Astrocyte of the cerebellum (primary cell): Measurements from ENCODE around the gene CBL.

Experiments used
- DNase-seq: peaks from one replicate; pipeline ENCODE4 v3.0.0-alpha.2; 2011; ENCODE audit warnings: low read depth
- H3K4me3 ChIP-seq: 2 replicates; pipeline ENCODE4 v1.5.1; 2011; ENCODE audit warnings: mild to moderate bottlenecking, low read depth, low read length, moderate library complexity
- in situ Hi-C: cut with HindIII; loops from 2 replicates; pipeline ENCODE4 v1.10.0; 2017; ENCODE audit warnings: low sequenced_read_pairs
- TF ChIP-seq, protein P1 (sequence below): IDR thresholded peaks from 2 replicates; pipeline ENCODE4 v1.5.1; 2012; ENCODE audit warnings: low read length, low read depth, moderate library complexity, mild to moderate bottlenecking; ENCODE audit errors: missing control alignments

Gene CBL

DNA sequence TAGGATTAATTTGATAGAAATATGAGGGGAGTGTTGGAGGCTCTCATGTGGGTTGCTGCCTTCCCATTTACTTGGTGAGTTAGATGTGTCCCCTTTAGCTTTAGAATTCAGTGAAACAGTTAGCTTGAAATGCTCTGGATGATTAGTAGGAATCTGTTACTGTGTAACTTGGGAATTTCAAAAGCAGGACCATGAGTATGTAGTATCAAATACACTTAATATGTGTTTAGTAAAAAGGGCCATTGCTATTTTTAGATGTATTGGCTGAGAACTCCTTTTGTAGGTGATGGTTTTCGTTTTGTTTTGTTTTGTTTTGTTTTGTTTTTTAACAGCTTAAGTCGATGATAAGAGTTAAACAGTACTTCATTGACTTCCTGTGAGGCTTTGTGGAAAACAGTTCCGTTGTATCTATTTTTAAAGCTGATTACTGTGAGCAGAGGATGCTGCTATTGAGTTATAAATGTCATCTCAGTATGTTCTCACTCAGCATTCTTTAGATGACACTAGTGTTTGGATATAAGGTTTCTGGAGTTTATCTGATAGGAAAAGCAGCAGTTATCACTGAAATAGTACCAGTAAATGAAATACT, 57.3 kb downstream of the CBL start:
- TF ChIP-seq, protein P1, sequence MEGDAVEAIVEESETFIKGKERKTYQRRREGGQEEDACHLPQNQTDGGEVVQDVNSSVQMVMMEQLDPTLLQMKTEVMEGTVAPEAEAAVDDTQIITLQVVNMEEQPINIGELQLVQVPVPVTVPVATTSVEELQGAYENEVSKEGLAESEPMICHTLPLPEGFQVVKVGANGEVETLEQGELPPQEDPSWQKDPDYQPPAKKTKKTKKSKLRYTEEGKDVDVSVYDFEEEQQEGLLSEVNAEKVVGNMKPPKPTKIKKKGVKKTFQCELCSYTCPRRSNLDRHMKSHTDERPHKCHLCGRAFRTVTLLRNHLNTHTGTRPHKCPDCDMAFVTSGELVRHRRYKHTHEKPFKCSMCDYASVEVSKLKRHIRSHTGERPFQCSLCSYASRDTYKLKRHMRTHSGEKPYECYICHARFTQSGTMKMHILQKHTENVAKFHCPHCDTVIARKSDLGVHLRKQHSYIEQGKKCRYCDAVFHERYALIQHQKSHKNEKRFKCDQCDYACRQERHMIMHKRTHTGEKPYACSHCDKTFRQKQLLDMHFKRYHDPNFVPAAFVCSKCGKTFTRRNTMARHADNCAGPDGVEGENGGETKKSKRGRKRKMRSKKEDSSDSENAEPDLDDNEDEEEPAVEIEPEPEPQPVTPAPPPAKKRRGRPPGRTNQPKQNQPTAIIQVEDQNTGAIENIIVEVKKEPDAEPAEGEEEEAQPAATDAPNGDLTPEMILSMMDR = no peak
- H3K4me3 ChIP-seq = no peak overlapping the region
- in situ Hi-C loops = no loop called here
- no peak for DNase-seq

DNA sequence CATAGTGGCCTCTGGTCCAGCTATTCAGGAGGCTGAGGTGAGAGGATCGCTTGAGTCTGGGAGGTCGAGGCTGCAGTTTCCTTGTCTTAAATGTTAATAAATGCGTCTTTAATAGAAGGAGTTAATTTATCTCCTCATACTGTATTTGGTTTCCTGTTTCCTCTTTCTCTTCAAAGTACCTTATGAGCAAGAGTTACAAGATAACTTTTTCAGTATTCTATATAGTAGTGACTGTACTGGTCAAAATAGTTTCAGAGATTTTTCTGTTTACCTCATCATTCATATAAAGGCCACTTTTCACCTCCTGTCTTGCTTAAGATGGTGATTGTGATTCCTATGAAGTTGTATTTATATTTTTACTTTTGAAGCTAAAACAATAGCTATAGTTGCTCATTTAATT, 59.9 kb downstream of the CBL start:
- TF ChIP-seq, protein P1 = no peak
- DNase-seq = no peak
- no peak overlapping the region for H3K4me3 ChIP-seq
- in situ Hi-C loops = no loop called here

DNA sequence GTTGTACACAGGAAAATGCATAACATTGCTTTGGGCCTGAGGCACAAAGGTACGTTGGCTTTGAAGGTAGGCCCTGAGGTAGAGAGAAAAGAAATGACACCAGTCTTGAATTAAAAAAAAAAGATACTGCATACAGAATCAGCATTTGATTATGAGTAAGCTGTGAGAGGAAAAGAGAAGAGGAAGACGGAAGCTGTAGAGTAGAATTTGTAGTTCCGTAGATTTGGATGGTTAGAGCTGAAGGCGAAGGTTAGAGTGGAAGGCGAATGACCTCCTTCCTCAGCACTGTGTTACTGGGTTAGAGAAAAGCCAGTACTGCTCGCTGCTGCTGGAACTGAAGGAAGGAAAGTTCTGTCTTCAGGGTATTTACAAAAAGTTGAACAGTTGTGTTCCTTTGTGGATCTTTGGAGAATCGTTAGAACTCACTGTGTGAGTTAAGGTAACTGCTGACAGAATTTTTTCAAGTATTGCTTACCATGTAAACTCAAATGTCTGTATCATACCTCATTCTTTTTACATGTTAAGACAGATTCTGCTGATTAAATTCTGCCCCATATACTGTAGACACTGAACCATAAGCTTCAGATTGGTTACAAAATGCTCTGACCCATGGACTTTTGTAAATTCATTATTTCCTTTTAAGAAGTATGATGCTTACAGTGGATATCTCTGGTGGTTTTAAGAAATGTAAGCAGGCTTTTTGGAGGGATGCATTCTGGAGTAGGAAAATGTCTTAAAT, 60.5 kb downstream of the CBL start:
- in situ Hi-C loops = no loop called here
- no peak overlapping the region for H3K4me3 ChIP-seq
- TF ChIP-seq, protein P1 = no peak
- DNase-seq = no peak

DNA sequence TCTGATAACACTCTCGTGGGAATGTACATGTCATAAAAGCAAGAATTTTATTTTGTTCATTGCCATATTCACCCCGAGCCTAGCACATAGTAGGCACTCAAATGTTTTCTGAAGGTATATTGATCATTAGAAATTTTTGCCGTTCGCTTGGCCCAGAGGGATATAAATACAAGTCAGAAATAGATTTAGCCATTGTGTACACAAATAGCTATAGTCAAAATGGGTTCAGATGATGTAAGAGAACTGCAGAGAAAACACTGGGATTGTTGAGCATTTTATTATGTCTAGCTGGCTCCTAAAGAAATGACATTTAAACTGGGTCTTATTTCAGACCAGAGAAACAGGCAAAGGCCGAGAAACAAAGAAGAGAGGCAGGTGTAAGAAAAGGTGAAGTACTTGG, 61.5 kb downstream of the CBL start:
- no peak for DNase-seq
- H3K4me3 ChIP-seq = no peak overlapping the region
- in situ Hi-C loops = no loop called here
- TF ChIP-seq, protein P1 = no peak

DNA sequence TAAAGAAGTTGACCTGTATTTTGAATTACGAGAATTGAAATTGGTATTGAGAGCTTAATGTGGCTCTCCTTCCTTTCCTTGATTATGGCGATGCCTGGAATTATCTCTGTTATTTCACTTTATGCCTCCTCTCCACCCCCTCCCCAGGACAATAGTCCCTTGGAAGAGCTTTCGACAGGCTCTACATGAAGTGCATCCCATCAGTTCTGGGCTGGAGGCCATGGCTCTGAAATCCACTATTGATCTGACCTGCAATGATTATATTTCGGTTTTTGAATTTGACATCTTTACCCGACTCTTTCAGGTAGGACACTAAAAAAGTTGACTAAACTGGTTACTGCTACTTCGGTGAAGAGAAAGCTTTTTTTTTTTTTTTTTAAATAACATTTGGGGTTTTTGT, 67.6 kb downstream of the CBL start:
- TF ChIP-seq, protein P1 = no peak
- DNase-seq = no peak
- in situ Hi-C loops = no loop called here
- H3K4me3 ChIP-seq = no peak overlapping the region

DNA sequence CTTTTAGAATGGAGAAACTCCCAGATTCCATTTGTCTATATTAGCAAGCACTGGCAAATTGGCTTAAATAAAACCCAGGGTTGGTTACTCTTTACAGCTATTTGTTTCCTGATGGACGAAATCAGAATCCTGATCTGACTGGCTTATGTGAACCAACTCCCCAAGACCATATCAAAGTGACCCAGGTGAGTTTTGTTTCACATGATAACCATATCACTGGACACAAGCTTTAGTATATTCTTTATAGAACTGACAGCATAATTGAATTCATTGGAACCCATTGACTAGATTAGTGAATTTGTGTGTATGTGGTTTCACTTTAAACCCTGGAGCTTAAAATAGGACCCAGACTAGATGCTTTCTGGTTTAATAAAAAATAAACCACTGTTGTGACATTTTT, 71.5 kb downstream of the CBL start:
- H3K4me3 ChIP-seq = no peak overlapping the region
- in situ Hi-C loops = loop anchor here (25.0 kb wide), 1 partner anchor 165 kb away; the partner anchor contains the start of genes C2CD2L, DPAGT1 and HINFP
- no peak for DNase-seq
- TF ChIP-seq, protein P1 = no peak
